ENCODE results near the gene CYP2E1.
"Not testable (repeated sequence)": the region's sequence is repeated elsewhere in the genome, so short reads cannot be mapped to it uniquely, and the experiment has no call there.

The CYP2E1 gene

DNA sequence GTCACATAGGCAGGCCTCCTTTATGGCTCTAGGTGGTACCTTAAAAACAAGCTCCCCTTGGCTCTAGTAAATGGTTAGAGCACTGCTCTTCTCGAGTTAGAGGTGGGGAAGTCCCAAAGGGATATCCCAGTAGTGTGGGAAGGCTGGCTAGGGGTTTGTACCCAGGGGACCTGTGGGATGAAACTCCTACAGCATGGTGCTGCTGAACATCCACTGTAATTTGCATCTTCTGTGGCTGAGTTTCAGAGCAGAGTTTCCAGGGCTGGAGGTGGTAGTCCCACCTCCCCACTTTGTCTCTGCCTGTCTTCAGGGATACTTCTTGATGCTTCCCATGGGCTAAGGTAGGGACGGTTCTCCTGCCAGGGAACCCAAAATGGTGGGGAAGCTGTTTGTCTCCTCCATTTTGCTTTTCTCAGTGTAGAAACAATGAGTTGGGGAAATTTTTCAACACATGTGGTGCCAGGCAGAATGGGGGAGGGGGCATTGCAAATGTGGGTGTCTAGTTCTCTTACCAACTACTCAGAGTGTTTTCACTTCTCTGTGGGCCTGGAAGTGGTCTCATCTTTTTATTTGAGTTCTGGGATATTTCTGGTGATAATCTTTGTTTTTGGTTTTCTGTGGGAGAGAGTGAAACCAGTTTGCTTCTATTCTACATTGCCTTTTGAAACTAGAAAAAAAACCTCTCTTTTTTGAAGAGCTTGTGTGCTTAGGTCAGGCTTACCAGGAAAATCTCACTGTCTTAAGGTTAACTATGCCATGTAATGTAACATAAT, 37.2 kb upstream of the CYP2E1 start:
- ChIA-PET CTCF (no interaction called here), POLR2A (no interaction called here)
- H3K4me3 ChIP-seq (ENCODE audit: low read depth, low read length) = no peak overlapping the region

DNA sequence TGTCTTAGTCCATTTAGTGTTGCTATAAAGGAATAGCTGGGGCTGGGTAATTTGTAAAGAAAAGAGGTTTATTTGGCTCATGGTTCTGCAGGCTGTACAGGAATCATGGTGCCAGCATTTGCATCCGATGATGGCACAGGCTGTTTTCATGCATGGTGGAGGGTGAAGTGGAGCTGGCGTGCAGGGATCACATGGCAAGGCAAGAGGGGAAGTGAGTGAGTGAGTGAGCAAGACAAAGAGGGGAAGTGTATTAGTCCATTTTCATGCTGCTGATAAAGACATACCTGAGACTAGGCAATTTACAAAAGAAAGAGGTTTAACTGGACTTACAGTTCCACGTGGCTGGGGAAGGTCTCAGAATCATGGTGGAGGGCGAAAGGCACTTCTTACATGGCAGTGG, 33.6 kb upstream of the CYP2E1 start:
- CTCF ChIA-PET = interaction anchor here (1.2 kb wide), 1 partner anchor 164 kb away, joined by 7 read pairs; no protein-coding TSS in a partner anchor
- DNase-seq (ENCODE audit: low read depth, low spot score); POLR2A ChIA-PET; H3K4me3 ChIP-seq (ENCODE audit: low read depth, low read length): not testable (repeated sequence)

More for the DNA sequence above, 37.2 kb upstream of the CYP2E1 start:
- no peak for DNase-seq (ENCODE audit: low read depth, low spot score)
- TF ChIP-seq, protein P1, sequence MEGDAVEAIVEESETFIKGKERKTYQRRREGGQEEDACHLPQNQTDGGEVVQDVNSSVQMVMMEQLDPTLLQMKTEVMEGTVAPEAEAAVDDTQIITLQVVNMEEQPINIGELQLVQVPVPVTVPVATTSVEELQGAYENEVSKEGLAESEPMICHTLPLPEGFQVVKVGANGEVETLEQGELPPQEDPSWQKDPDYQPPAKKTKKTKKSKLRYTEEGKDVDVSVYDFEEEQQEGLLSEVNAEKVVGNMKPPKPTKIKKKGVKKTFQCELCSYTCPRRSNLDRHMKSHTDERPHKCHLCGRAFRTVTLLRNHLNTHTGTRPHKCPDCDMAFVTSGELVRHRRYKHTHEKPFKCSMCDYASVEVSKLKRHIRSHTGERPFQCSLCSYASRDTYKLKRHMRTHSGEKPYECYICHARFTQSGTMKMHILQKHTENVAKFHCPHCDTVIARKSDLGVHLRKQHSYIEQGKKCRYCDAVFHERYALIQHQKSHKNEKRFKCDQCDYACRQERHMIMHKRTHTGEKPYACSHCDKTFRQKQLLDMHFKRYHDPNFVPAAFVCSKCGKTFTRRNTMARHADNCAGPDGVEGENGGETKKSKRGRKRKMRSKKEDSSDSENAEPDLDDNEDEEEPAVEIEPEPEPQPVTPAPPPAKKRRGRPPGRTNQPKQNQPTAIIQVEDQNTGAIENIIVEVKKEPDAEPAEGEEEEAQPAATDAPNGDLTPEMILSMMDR (IDR thresholded peaks at IDR 0.05; ENCODE audit: insufficient read depth, low read length, missing control alignments) = no peak

DNA sequence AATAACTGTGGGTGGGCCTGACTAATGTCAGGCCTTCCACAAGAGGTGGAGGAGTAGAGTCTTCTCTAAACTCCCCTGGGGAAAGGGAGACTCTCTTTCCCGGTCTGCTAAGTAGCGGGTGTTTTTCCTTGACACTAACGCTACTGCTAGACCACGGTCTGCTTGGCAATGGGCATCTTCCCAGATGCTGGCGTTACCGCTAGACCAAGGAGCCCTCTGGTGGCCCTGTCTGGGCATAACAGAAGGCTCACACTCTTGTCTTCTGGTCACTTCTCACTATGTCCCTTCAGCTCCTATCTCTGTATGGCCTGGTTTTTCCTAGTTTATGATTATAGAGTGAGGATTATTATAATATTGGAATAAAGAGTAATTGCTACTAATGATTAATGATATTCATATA, 29.8 kb upstream of the CYP2E1 start:
- CTCF ChIA-PET = interaction anchor here (1.0 to 2.0 kb wide), 4 partner anchors 22 to 169 kb away, joined by 4 to 6 read pairs (median 4); no protein-coding TSS in a partner anchor
- DNase-seq (ENCODE audit: low read depth, low spot score); POLR2A ChIA-PET; H3K4me3 ChIP-seq (ENCODE audit: low read depth, low read length): not testable (repeated sequence)
- TF ChIP-seq, protein P1 (IDR thresholded peaks at IDR 0.05; ENCODE audit: insufficient read depth, low read length, missing control alignments) = peak; percentile 22

DNA sequence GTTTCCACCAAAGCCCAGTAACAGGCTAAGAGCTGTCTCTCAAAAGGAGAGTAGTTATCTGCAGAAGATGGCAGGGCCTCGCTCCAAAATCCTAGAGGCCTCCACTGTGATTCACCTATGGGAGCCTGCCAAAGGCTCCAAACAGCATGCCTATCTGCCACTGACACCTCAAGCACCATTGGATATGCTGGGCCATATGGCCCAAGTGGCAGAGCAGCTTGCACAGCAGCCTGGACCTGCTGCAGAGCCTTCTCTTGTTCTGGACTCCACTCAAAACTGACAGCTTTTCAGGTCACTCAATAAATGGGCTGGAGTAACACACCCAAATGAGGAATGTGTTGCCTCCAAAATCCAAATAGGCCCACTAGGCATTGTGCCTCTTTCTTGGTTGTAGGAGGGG, 28.0 kb upstream of the CYP2E1 start:
- CTCF ChIA-PET; POLR2A ChIA-PET; H3K4me3 ChIP-seq (ENCODE audit: low read depth, low read length); DNase-seq (ENCODE audit: low read depth, low spot score): not testable (repeated sequence)

DNA sequence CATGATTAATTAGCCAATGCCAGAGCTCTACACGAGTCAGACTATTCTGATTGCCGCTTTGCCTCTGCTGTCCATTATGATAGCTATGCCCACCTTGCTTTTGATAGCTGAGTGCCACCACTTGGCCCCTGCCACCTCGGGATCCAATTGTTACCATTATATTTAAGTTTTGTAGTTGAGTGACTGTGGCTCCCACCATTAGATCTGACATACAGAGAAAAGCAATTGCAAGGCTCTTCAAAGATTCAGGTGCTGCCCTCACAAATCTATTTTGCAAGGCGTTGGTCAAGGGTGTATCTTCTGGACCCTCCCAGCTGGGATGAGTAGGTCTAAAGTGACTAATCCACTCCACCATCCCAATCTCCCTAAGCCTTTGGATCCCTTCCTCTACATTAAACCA, 26.3 kb upstream of the CYP2E1 start:
- H3K4me3 ChIP-seq (ENCODE audit: low read depth, low read length); CTCF ChIA-PET; DNase-seq (ENCODE audit: low read depth, low spot score); POLR2A ChIA-PET: not testable (repeated sequence)

DNA sequence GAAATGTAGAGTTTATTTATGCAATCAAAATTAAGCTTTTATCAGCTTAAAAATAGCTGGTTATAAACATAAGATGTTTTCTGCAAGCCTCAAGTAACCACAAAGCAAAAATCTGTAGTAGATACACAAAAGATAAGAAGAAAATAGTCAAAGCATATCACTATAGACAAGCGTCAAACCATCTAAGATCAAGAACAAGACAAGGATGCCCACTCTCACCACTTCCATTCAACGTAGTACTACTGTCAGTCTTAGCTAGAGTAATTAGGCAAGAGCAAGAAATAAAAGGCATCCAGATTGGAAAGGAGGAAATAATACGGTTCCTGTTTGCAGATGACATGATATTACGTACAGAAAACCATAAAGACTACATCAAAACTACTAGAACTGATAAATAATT, 17.5 kb upstream of the CYP2E1 start:
- CTCF ChIA-PET = interaction anchor here (1.0 to 3.6 kb wide), 2 partner anchors 10 to 181 kb away, joined by 5 to 23 read pairs; no protein-coding TSS in a partner anchor
- no peak overlapping the region for H3K4me3 ChIP-seq (ENCODE audit: low read depth, low read length)
- DNase-seq (ENCODE audit: low read depth, low spot score) = no peak
- POLR2A ChIA-PET = no interaction called here
- TF ChIP-seq, protein P1 (IDR thresholded peaks at IDR 0.05; ENCODE audit: insufficient read depth, low read length, missing control alignments) = no peak

DNA sequence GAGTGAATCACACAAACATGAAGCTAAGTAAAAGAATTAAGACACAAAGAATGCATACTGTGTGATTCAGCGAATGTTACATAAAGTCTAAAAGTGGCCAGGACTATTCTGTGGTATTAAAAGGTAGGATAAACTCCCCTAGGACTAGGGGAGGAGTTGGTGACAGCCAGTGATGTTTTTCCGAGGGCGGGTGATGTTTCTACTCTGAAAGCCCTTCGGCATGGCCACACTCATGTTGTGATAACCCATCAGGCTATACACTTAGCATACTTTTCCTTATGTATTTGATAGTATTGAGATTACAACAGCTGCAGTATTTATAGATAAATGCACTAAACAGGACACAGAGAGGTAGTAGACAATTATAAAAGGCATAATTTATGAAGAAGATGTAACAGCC, 15.8 kb upstream of the CYP2E1 start:
- POLR2A ChIA-PET = no interaction called here
- CTCF ChIA-PET = interaction anchor here (3.6 kb wide), 1 partner anchor 8 kb away, joined by 23 read pairs; no protein-coding TSS in a partner anchor
- TF ChIP-seq, protein P1 (IDR thresholded peaks at IDR 0.05; ENCODE audit: insufficient read depth, low read length, missing control alignments) = no peak
- H3K4me3 ChIP-seq (ENCODE audit: low read depth, low read length) = no peak overlapping the region
- no peak for DNase-seq (ENCODE audit: low read depth, low spot score)

Measured in AG04449 (cell line).